ENCODE measurements around the gene ADRA2C. TPM values are rescaled to one million over a fixed set of nuclear protein-coding genes. Genes with fewer than 3 reads are reported as not detected.

The ADRA2C gene
- total RNA-seq, 1 experiment from 2014 or later = 28.1 TPM

- Histone ChIP-seq H3K9ac (ENCODE audit: low read length) (no peak overlapping the region), H3K4me2 (ENCODE audit: low read length) (no peak overlapping the region), H3K79me2 (ENCODE audit: insufficient read depth, low read length) (no peaks in the 10 kb centered on the region), H3K27ac (ENCODE audit: low read depth, low read length) (no peak overlapping the region), H3K27me3 (ENCODE audit: insufficient read depth, low read length) (no peaks in the 10 kb centered on the region), H2AFZ (ENCODE audit: low read depth, low read length, poor library complexity, severe bottlenecking) (no peak overlapping the region), H3K9me2 (ENCODE audit: insufficient read depth) (no peaks in the 10 kb centered on the region), H3K4me3 (replicated peaks in 1 of 2; ENCODE audit: low read depth in 1 of 2, low read length in 2 of 2) (no peak overlapping the region), H3K36me3 (ENCODE audit: control insufficient read depth in 1 of 2, insufficient read depth in 2 of 2, low read length in 2 of 2) (no peaks in the 10 kb centered on the region), H3K9me3 (ENCODE audit: control insufficient read depth in 1 of 2, insufficient read depth in 1 of 2, low read depth in 1 of 2, low read length in 2 of 2) (peaks cover 0 to 12% of the 10 kb centered on the region in 2 experiments; a peak in 1 of 4 replicates), H4K20me1 (ENCODE audit: insufficient read depth) (no peaks in the 10 kb centered on the region), H3K4me1 (ENCODE audit: control insufficient read depth in 1 of 2, insufficient read depth in 2 of 2, low read length in 2 of 2) (no peaks in the 10 kb centered on the region)
- no peak for ATAC-seq
- no peak for DNase-seq (ENCODE audit: low read depth, low spot score)
- BruUV-seq (replicated peaks) = no TSS peak
- TF ChIP-seq POLR2A (IDR thresholded peaks at IDR 0.05; ENCODE audit: borderline replicate concordance, extremely low read depth, insufficient read depth, insufficient read length) (no peak), ZBTB33 (IDR thresholded peaks at IDR 0.05; ENCODE audit: extremely low read depth, insufficient replicate concordance, low read length) (no peak), CEBPB (IDR thresholded peaks at IDR 0.05; ENCODE audit: low read depth) (no peak)
- POLR2A ChIA-PET = no interaction called here
- RAD21 ChIA-PET (ENCODE audit: low non-redundant PET in 1 of 2, low total read pairs in 2 of 2, uncharacterized antibody in 2 of 2, unreplicated experiment in 2 of 2) = no interaction called here
- intact Hi-C loops (cut with micrococcal nuclease) = no loop called here
- CTCF ChIA-PET = no interaction called here
Measured at GRCh38 chr4:3719191-3719590, 47.0 kb upstream of the ADRA2C start.

GRCh38 chr4:3719836-3720235 is 46.3 kb upstream of the ADRA2C start:
- DNase-seq (ENCODE audit: low read depth, low spot score) (no peak), ATAC-seq (no peak)
- RAD21 ChIA-PET (ENCODE audit: low non-redundant PET in 1 of 2, low total read pairs in 2 of 2, uncharacterized antibody in 2 of 2, unreplicated experiment in 2 of 2) = no interaction called here
- H3K9ac ChIP-seq (ENCODE audit: low read length) = no peak overlapping the region
- no peaks in the 10 kb centered on the region for H3K4me1 ChIP-seq (ENCODE audit: control insufficient read depth in 1 of 2, insufficient read depth in 2 of 2, low read length in 2 of 2)
- H3K27ac ChIP-seq (ENCODE audit: low read depth, low read length) = no peak overlapping the region
- H4K20me1 ChIP-seq (ENCODE audit: insufficient read depth) = no peaks in the 10 kb centered on the region
- no peaks in the 10 kb centered on the region for H3K36me3 ChIP-seq (ENCODE audit: control insufficient read depth in 1 of 2, insufficient read depth in 2 of 2, low read length in 2 of 2)
- H2AFZ ChIP-seq (ENCODE audit: low read depth, low read length, poor library complexity, severe bottlenecking) = no peak overlapping the region
- no peaks in the 10 kb centered on the region for H3K27me3 ChIP-seq (ENCODE audit: insufficient read depth, low read length)
- CTCF ChIA-PET = no interaction called here
- H3K9me2 ChIP-seq (ENCODE audit: insufficient read depth) = no peaks in the 10 kb centered on the region
- H3K4me3 ChIP-seq (replicated peaks in 1 of 2; ENCODE audit: low read depth in 1 of 2, low read length in 2 of 2) = no peak overlapping the region
- H3K9me3 ChIP-seq (ENCODE audit: control insufficient read depth in 1 of 2, insufficient read depth in 1 of 2, low read depth in 1 of 2, low read length in 2 of 2) = peaks cover 0 to 12% of the 10 kb centered on the region in 2 experiments; a peak in 1 of 4 replicates
- intact Hi-C loops (cut with micrococcal nuclease) = no loop called here
- BruUV-seq (replicated peaks) = no TSS peak
- no peak overlapping the region for H3K4me2 ChIP-seq (ENCODE audit: low read length)
- H3K79me2 ChIP-seq (ENCODE audit: insufficient read depth, low read length) = no peaks in the 10 kb centered on the region
- POLR2A ChIA-PET = no interaction called here
- TF ChIP-seq JUND (IDR thresholded peaks at IDR 0.05) (no peak), ATF3 (IDR thresholded peaks at IDR 0.05) (no peak), POLR2AphosphoS5 (IDR thresholded peaks at IDR 0.05; ENCODE audit: low read depth, low read length) (no peak), ZFX (IDR thresholded peaks at IDR 0.05) (no peak), MAX (IDR thresholded peaks at IDR 0.05) (no peak), ELF1 (IDR thresholded peaks at IDR 0.05; ENCODE audit: borderline replicate concordance, low read depth) (no peak), ZNF274 (IDR thresholded peaks at IDR 0.05; ENCODE audit: low read depth, low read length) (no peak), SRF (IDR thresholded peaks at IDR 0.05; ENCODE audit: low read depth) (no peak), CTCF (IDR thresholded peaks at IDR 0.05 in 2 of 3, conservative IDR thresholded peaks at IDR 0.05 in 1 of 3; ENCODE audit: borderline replicate concordance in 1 of 3, insufficient read depth in 1 of 3, low read depth in 2 of 3, low read length in 2 of 3) (no peak), CBX3 (IDR thresholded peaks at IDR 0.05; ENCODE audit: low read depth) (no peak), EZH2phosphoT487 (IDR thresholded peaks at IDR 0.05; ENCODE audit: borderline replicate concordance) (no peak), FOSL1 (IDR thresholded peaks at IDR 0.05; ENCODE audit: low read depth) (no peak), TCF7L2 (IDR thresholded peaks at IDR 0.05; ENCODE audit: borderline replicate concordance, extremely low read depth, insufficient read depth, insufficient read length) (no peak), EZH2 (IDR thresholded peaks at IDR 0.05) (no peak), YY1 (IDR thresholded peaks at IDR 0.05; ENCODE audit: extremely low read depth, insufficient replicate concordance, low read depth, low read length) (no peak), SIN3A (IDR thresholded peaks at IDR 0.05; ENCODE audit: low read depth) (no peak), CEBPB (IDR thresholded peaks at IDR 0.05; ENCODE audit: low read depth) (no peak)

Data from HCT116 (cell line).